ENCODE results near the gene PKIG. TPM values are rescaled to one million over a fixed set of nuclear protein-coding genes. Genes with fewer than 3 reads are reported as not detected.

The PKIG gene
- total RNA-seq, 2 donors from 2014 or later, result 30.9 to 44.7 TPM

DNA sequence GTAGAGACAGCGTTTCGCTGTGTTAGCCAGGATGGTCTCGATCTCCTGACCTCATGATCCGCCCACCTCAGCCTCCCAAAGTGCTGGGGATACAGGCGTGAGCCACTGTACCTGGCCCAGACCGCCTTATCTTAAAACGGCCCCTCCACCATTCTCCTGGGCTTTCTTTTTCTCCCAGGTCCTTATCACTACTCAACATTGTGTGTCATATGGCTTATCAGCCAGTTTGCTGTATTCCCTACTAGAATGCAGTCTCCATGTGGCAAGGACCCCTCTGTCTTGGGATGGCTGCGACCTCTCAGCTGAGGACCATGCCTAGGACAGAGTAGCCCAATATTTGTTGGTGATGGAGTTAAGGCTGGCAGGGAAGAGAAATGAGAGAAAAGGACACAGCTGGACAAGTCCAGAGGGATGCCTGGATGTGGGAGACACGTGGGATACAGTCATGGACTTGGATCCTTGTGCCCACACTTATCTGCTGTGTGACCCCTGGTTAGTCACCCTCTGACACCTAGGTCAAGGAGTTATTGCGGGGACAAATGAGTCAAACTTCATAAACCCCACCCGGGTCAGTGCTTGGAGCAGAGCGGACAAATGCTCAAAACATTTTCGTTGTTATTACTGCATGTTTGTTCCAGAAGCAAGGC, 45.1 kb downstream of the PKIG start:
- DNase-seq (no peak), ATAC-seq (no peak)
- intact Hi-C loops (cut with DNase I, micrococcal nuclease), result no loop called here

DNA sequence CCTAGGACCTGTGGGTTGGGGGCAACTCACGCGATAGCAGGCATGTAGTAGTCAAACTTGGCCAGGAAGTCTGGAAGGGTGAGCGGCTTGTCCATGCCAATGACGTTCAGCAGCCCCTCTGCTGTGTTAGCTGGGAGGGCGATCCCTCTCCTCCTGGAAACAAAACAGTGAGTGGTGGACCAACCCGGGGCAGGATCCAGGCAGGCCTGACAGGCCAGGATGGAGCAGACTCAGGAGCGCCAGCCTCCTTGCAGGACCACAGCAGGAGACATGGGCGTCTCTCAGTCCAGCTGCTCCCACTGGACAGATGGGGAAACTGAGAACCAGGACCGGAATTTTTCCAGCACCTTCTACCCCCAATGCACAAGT, 46.6 kb downstream of the PKIG start:
- ATAC-seq, result no peak
- intact Hi-C loops (cut with DNase I, micrococcal nuclease), result no loop called here
- no peak for DNase-seq

DNA sequence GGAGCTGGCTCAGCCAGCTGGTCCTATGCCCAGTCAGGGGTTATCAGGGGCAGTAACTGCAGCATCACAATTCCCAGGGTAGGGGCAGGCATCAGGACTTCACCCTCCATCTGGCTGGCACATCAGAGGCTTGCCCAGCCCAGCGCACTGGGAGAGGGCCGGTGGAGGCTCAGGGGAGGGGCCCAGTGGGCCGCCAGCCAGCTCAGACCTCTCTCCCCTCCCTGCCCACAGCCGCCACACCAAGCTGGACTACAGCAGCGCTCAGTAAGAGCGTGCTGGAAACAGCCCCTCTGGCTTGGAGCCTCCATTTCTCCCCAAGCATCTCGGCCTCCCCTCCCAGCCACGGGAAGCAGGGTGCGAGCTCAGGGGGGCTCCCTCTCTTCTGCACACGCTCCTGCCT, 47.2 kb downstream of the PKIG start:
- intact Hi-C loops (cut with DNase I, micrococcal nuclease), result no loop called here
- ATAC-seq (no peak), DNase-seq (no peak)

GRCh38 chr20:44630297-44630696, 47.9 kb downstream of the PKIG start:
- ATAC-seq (no peak), DNase-seq (no peak)
- intact Hi-C loops (cut with DNase I, micrococcal nuclease), result no loop called here

GRCh38 chr20:44632103-44632752, 49.8 kb downstream of the PKIG start:
- DNase-seq (no peak), ATAC-seq (no peak)
- intact Hi-C loops (cut with DNase I, micrococcal nuclease), result no loop called here

- intact Hi-C loops (cut with DNase I, micrococcal nuclease), result no loop called here
- DNase-seq (no peak), ATAC-seq (no peak)
Observed at GRCh38 chr20:44633187-44633810, 50.9 kb downstream of the PKIG start.

DNA sequence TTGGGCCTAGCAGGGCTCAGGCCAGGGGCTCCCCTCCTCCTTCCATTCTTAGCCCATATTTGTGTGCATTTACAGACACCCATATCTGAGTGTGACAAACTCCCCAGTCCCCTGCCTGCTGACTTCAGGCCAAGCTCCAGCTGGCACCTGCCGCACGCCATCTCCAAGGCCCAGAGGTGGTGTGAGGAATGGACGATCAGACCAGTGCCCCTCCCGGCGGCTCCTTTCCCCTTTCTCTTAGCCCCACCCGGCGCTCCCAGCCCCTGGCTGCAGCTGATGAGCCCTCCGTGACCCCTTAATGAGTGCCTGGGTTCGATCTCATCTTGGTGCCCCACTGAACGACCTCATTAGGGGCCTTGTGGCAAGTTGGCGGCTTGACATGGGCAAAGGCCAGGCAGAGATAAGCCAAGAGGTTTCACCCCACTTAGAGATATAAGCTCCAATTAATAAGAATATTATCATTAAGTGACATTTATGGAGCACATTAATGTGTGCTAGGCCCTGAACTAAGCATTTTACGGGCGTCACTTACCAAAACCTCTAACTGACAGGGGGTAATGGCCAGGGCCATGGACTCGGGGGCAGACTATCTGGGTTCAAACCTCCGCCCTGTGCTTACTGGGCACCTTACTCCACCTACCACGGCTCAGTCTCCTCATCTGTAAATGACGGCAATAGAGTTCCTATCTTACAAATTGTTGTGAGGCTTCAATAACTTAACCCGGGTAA, 51.7 kb downstream of the PKIG start:
- ATAC-seq (no peak), DNase-seq (no peak)
- intact Hi-C loops (cut with DNase I, micrococcal nuclease), result no loop called here

DNA sequence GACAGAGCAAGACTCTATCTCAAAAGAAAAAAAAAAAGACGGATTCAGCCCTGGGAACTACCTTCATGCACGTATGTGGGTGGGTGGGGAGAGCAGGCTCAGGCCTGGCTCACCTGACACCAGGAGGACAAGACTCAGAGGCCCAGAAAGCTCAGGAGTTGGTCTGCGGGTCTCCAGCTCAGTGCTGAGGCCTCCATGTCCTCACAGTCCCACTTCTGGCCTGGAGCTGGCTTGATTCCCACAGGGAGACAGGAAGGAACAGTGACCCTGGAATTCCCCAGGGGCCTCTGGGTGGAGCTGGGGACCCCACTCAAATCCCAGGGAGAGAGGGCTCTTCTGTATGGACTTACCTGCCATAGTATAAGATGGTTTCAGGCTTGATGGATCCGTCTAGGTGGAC, 53.5 kb downstream of the PKIG start:
- ATAC-seq (no peak), DNase-seq (no peak)
- intact Hi-C loops (cut with DNase I, micrococcal nuclease), result no loop called here

DNA sequence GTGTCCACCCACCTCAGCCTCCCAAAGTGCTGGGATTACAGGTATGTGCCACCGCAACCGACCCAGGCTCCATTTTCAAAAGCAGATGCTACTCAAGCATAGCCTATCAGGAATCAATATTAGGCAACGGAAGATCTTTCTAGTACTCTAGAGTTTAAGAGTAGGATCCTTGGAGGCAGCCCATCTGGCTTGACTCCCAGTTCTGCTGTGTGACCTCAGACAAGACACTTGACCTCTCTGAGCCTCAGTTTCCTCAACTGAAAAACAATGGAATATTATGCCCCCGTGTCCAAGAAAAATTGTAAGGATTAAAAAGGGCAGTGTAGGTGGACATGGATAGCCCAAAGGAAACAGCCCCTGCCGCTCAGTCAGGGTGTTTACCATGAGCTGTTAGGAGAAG, 54.7 kb downstream of the PKIG start:
- intact Hi-C loops (cut with DNase I, micrococcal nuclease), result no loop called here
- no peak for ATAC-seq
- no peak for DNase-seq

DNA sequence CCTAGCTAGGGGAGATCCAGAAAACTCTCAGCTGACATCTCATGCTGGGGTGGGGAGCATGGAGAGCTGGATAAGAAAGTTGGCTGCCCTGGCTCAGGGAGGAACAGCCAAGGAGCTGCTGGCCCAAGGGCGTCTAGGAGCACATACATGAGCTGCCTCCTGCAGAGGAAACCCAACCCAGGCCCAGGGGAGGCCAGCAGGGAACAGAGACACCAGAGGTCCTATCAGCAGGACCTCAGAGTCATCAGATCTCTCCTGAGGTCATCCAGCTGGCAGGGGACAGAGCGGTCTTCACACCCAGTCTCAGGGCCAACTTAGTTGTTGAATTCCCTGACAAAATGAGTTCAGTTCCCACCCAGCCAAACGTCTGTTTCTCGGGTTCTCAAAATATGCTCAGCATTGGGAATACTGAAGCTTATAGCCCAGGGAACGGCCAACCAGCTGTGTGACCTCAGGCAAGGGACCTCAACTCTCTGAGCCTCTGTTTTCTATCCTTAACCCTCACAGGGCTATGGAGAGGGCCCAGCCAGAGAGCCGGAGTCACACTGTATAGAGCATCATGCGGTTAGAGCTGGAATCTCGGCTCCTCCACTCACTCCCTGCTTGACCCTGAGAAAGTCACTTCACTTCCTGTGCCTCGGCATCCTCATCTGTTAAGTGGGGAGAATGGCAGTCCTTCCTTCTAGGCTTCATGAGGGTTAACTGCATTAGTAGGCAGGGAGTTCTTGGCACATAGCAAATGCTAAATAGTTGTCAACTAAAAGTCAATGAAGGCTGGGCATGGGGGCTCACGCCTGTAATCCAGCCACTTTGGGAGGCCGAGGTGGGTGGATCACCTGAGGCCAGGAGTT, 55.4 kb downstream of the PKIG start:
- intact Hi-C loops (cut with DNase I, micrococcal nuclease), result no loop called here
- ATAC-seq (no peak), DNase-seq (peak in 1 of 2 donors; percentile 38)

- ATAC-seq, result no peak
- no peak for DNase-seq
- intact Hi-C loops (cut with DNase I, micrococcal nuclease), result no loop called here
Observed at GRCh38 chr20:44640522-44640921, 58.1 kb downstream of the PKIG start.

GRCh38 chr20:44641325-44641724, 58.9 kb downstream of the PKIG start:
- DNase-seq, result no peak
- no peak for ATAC-seq
- intact Hi-C loops (cut with DNase I, micrococcal nuclease), result no loop called here

GRCh38 chr20:44642203-44643153, 60.1 kb downstream of the PKIG start:
- DNase-seq (peak; percentile 72 to 75), ATAC-seq (peak; percentile 85)
- intact Hi-C loops (cut with DNase I, micrococcal nuclease), result no loop called here

GRCh38 chr20:44643154-44643519, 60.8 kb downstream of the PKIG start:
- intact Hi-C loops (cut with DNase I, micrococcal nuclease), result no loop called here
- DNase-seq (no peak), ATAC-seq (no peak)

- intact Hi-C loops (cut with DNase I, micrococcal nuclease), result no loop called here
- ATAC-seq (peak; percentile 8), DNase-seq (peak; percentile 57 to 67)
Observed at GRCh38 chr20:44643596-44644229, 61.3 kb downstream of the PKIG start.

GRCh38 chr20:44644230-44644617, 61.8 kb downstream of the PKIG start:
- ATAC-seq, result no peak
- intact Hi-C loops (cut with DNase I, micrococcal nuclease), result no loop called here
- no peak for DNase-seq

DNA sequence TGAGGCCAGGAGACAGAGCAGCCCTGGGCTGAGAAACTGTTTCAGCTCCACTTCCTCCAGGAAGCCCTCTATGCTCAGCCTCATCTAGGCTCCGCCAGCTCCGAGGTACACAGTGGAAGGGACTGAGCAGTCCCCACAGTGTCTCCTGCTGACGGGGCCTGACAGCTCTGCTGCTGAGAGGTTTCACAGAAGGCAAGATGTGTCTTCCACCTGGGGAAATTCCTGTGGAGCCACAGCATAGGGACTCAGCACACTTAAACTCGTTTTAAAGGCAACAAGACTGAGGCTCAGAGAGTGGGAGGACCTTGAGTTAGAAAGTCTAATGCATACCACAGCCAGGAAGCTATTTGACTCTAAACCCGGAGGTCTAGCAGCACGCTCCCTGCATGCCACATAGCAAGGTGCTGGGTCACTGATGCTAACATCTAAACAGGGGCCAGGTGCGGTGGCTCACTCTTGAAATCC, 62.3 kb downstream of the PKIG start:
- intact Hi-C loops (cut with DNase I, micrococcal nuclease), result no loop called here
- DNase-seq (no peak), ATAC-seq (no peak)
